Neuron (in vitro differentiated cells): ENCODE measurements around the gene ERBIN.
"Not testable (repeated sequence)": the region's sequence is repeated elsewhere in the genome, so short reads cannot be mapped to it uniquely, and the experiment has no call there.

ENCODE experiments used
- H2AFZ ChIP-seq: one replicate; pipeline ENCODE4 v1.6.1; 2013; ENCODE audit warnings: low read depth, mild to moderate bottlenecking, inconsistent platforms, low read length, moderate library complexity
- H3K27me3 ChIP-seq: one replicate; pipeline ENCODE4 v1.6.1; 2013; ENCODE audit warnings: low read length; ENCODE audit not compliant: insufficient read depth
- H3K36me3 ChIP-seq: one replicate; pipeline ENCODE4 v1.6.1; 2013; ENCODE audit warnings: low read length; ENCODE audit not compliant: insufficient read depth
- H3K4me1 ChIP-seq: one replicate; pipeline ENCODE4 v1.6.1; 2013; ENCODE audit warnings: low read length; ENCODE audit not compliant: insufficient read depth
- H3K4me3 ChIP-seq: 2 replicates; pipeline ENCODE4 v1.5.1; 2013; ENCODE audit warnings: mild to moderate bottlenecking, low read length, moderate library complexity
- H3K9me3 ChIP-seq: one replicate; pipeline ENCODE4 v1.6.1; 2013; ENCODE audit warnings: low read length

ERBIN gene

GRCh38 chr5:65902104-65902503, 24.3 kb upstream of the ERBIN start:
- H3K36me3 ChIP-seq: no peaks in the 10 kb centered on the region
- H3K27me3 ChIP-seq: no peaks in the 10 kb centered on the region
- H3K4me3 ChIP-seq: no peak overlapping the region
- no peak overlapping the region for H2AFZ ChIP-seq
- H3K4me1 ChIP-seq: no peaks in the 10 kb centered on the region
- no peaks in the 10 kb centered on the region for H3K9me3 ChIP-seq

GRCh38 chr5:65903581-65903980, 22.8 kb upstream of the ERBIN start:
- Histone ChIP-seq H3K4me1 (no peaks in the 10 kb centered on the region), H2AFZ (no peak overlapping the region), H3K9me3 (no peaks in the 10 kb centered on the region), H3K4me3 (no peak overlapping the region), H3K27me3 (no peaks in the 10 kb centered on the region), H3K36me3 (no peaks in the 10 kb centered on the region)

- no peak overlapping the region for H2AFZ ChIP-seq
- H3K4me1 ChIP-seq: no peaks in the 10 kb centered on the region
- H3K27me3 ChIP-seq: no peaks in the 10 kb centered on the region
- H3K4me3 ChIP-seq: no peak overlapping the region
- no peaks in the 10 kb centered on the region for H3K36me3 ChIP-seq
- H3K9me3 ChIP-seq: no peaks in the 10 kb centered on the region
These were observed 20.1 kb upstream of the ERBIN start for GRCh38 chr5:65906256-65906655.

GRCh38 chr5:65907135-65907534, 19.2 kb upstream of the ERBIN start:
- Histone ChIP-seq H2AFZ (no peak overlapping the region), H3K4me3 (no peak overlapping the region), H3K9me3 (no peaks in the 10 kb centered on the region), H3K36me3 (no peaks in the 10 kb centered on the region), H3K4me1 (no peaks in the 10 kb centered on the region), H3K27me3 (no peaks in the 10 kb centered on the region)

- no peaks in the 10 kb centered on the region for H3K36me3 ChIP-seq
- peaks cover 18% of the 10 kb centered on the region for H3K4me1 ChIP-seq
- H3K9me3 ChIP-seq: no peaks in the 10 kb centered on the region
- H3K4me3 ChIP-seq: no peak overlapping the region
- no peaks in the 10 kb centered on the region for H3K27me3 ChIP-seq
- no peak overlapping the region for H2AFZ ChIP-seq
These were observed 15.7 kb upstream of the ERBIN start for GRCh38 chr5:65910711-65911110.

- H3K27me3 ChIP-seq: no peaks in the 10 kb centered on the region
- H3K4me1 ChIP-seq: peaks cover 18% of the 10 kb centered on the region
- H3K9me3 ChIP-seq: no peaks in the 10 kb centered on the region
- H3K36me3 ChIP-seq: no peaks in the 10 kb centered on the region
- H3K4me3 ChIP-seq: no peak overlapping the region
- H2AFZ ChIP-seq: no peak overlapping the region
These were observed 14.1 kb upstream of the ERBIN start for GRCh38 chr5:65912311-65912710.

GRCh38 chr5:65913519-65913918, 12.9 kb upstream of the ERBIN start:
- H2AFZ ChIP-seq: no peak overlapping the region
- no peaks in the 10 kb centered on the region for H3K27me3 ChIP-seq
- H3K9me3 ChIP-seq: no peaks in the 10 kb centered on the region
- no peak overlapping the region for H3K4me3 ChIP-seq
- no peaks in the 10 kb centered on the region for H3K36me3 ChIP-seq
- peaks cover 18% of the 10 kb centered on the region for H3K4me1 ChIP-seq

- Histone ChIP-seq H3K27me3 (no peaks in the 10 kb centered on the region), H2AFZ (no peak overlapping the region)
These were observed 11.7 kb upstream of the ERBIN start for GRCh38 chr5:65914641-65915196.

GRCh38 chr5:65915661-65916060, 10.7 kb upstream of the ERBIN start:
- H2AFZ ChIP-seq, H3K36me3 ChIP-seq, H3K27me3 ChIP-seq, H3K9me3 ChIP-seq, H3K4me3 ChIP-seq: not testable (repeated sequence)
- peaks cover 18% of the 10 kb centered on the region for H3K4me1 ChIP-seq

More at GRCh38 chr5:65914641-65915196, 11.7 kb upstream of the ERBIN start:
- Histone ChIP-seq H3K36me3 (no peaks in the 10 kb centered on the region), H3K4me1 (peaks cover 18% of the 10 kb centered on the region), H3K9me3 (no peaks in the 10 kb centered on the region), H3K4me3 (no peak overlapping the region)

GRCh38 chr5:65916066-65916465, 10.3 kb upstream of the ERBIN start:
- Histone ChIP-seq H3K4me3 (no peak overlapping the region), H3K36me3 (no peaks in the 10 kb centered on the region), H2AFZ (no peak overlapping the region), H3K4me1 (peaks cover 18% of the 10 kb centered on the region), H3K9me3 (no peaks in the 10 kb centered on the region), H3K27me3 (no peaks in the 10 kb centered on the region)

GRCh38 chr5:65916636-65917035, 9.7 kb upstream of the ERBIN start:
- Histone ChIP-seq H3K4me1 (peaks cover 21% of the 10 kb centered on the region), H2AFZ (no peak overlapping the region), H3K27me3 (no peaks in the 10 kb centered on the region), H3K9me3 (no peaks in the 10 kb centered on the region), H3K36me3 (no peaks in the 10 kb centered on the region), H3K4me3 (no peak overlapping the region)

GRCh38 chr5:65919773-65920172, 6.6 kb upstream of the ERBIN start:
- Histone ChIP-seq H3K4me1 (peaks cover 13% of the 10 kb centered on the region), H3K9me3 (no peaks in the 10 kb centered on the region), H3K27me3 (no peaks in the 10 kb centered on the region), H2AFZ (no peak overlapping the region), H3K36me3 (no peaks in the 10 kb centered on the region), H3K4me3 (no peak overlapping the region)

GRCh38 chr5:65923339-65923738, 3.0 kb upstream of the ERBIN start:
- Histone ChIP-seq H2AFZ (no peak overlapping the region), H3K4me1 (peaks cover 11% of the 10 kb centered on the region)

GRCh38 chr5:65924366-65925043, 1.9 kb upstream of the ERBIN start:
- Histone ChIP-seq H3K4me1 (peaks cover 16% of the 10 kb centered on the region), H3K36me3 (no peaks in the 10 kb centered on the region), H3K9me3 (no peaks in the 10 kb centered on the region), H3K4me3 (peak overlapping the region; percentile 93), H3K27me3 (no peaks in the 10 kb centered on the region), H2AFZ (peak overlapping the region; percentile 82)

More at GRCh38 chr5:65923339-65923738, 3.0 kb upstream of the ERBIN start:
- H3K27me3 ChIP-seq: no peaks in the 10 kb centered on the region
- no peaks in the 10 kb centered on the region for H3K36me3 ChIP-seq
- no peak overlapping the region for H3K4me3 ChIP-seq
- H3K9me3 ChIP-seq: no peaks in the 10 kb centered on the region
